Activated CD8-positive, alpha-beta memory T cell treated with anti-CD3 and anti-CD28 coated beads for 4 hours (primary cell): ENCODE data around the gene HDGF.

Source experiments
- DNase-seq, 2 donors: peaks; one replicate each; pipeline ENCODE4 v3.0.0-alpha.2; 2020; ENCODE audit warnings: low read depth in 2 of 2

The HDGF gene

DNA sequence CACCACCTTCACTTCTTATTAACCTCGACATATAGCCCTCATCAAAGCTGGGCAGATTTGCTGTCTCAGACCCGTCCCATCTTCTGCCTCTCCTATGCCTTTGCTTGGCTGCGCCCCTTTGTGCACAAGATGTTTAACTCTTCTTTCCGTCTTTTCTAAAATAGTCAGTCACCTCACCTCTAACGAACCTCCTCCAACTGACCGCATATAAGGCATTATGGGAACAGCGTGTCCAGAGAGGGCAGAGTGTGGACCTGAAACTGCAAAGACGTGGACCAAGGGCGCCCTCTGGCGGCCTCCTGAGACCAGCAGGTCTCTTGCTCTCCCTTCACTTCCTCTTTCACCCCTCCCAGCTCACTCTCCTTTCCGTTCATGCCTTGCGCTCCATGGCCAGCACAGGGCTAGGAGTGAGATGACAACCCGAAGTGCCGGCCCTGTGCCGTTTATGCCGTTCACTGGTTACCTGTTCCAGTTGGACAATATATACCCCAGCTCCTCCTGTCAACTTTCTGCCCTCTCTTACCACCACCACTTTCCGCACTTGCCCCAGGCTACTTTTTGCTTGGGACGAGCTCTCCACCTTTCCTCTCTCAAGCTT lies 25.7 kb downstream of the HDGF start:
- peak; percentile 55 to 63 for DNase-seq

DNA sequence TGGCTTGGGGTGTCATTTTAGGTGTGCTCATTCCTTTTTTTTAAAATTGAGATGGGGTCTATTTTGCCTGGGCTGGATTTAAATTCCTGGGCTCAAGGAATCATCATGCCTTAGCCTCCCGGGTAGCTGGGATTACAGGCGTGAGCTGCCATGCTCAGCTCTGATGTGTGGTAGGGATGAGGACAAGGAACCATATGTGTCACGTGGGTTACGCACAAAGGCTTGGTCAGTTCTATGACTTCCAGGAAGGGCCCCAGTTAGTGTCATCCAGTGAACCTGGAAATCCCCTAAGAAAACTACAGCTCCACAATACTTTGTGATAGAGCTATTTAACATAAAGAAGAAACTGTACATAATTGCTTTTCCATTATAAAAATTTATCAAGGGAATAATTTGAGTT lies 29.9 kb downstream of the HDGF start:
- no peak for DNase-seq

DNA sequence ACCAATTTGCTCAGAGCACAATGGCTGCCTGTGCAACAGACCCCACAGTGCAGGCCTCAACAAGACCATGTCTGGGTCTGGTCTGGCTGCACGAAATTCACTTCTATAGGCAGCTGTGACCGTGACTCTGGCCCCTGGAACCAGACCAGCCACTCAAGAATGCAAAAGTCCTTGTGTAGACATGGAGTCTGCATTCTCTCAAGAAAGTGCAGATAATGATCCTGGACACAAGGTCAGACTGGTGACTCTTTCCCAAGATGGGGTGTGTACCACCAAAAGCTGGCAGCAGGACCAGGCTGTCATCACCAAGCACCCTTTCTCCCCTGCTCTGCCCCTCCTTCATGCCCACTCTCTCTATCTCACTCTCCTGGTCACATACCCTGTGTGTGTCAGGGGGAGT lies 30.3 kb downstream of the HDGF start:
- DNase-seq = no peak

DNA sequence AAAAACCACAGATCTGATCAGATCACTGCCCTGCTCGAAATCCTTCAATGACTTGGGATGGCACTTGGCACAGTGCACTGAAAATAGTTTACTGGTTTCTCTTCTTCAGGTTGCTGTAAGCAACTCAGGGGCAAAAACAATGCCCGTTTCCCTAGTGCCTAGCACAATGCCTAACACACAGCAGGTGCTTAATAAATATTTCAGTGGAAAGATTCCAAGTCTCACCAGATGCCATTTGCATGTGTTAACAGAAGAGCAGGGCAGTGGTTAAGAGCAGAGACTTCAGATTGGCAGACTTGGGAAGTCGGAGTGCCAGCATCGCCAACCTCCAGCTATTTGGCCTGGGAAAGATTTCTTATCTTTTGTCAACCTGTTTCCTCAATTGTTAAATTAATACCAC lies 34.1 kb downstream of the HDGF start:
- no peak for DNase-seq

DNA sequence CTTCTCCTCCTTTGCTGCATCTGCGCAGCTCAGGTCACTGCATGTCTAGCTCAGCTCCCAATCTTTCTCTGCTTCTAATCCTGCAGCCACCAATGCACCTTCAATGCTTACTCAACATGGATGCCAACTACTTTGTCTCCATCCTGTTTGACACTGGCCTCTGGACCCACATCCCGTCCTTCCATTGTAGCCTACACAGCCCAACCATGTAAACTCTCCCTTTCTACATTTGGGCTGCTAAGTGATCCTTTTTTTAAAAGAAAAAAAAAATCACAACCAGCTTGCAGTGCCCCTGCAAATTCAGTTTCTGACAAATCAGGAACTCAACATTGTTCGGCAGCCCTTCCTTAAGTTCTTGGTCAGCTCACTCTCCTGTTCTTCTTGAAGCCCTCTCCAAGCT lies 36.6 kb downstream of the HDGF start:
- DNase-seq = no peak

DNA sequence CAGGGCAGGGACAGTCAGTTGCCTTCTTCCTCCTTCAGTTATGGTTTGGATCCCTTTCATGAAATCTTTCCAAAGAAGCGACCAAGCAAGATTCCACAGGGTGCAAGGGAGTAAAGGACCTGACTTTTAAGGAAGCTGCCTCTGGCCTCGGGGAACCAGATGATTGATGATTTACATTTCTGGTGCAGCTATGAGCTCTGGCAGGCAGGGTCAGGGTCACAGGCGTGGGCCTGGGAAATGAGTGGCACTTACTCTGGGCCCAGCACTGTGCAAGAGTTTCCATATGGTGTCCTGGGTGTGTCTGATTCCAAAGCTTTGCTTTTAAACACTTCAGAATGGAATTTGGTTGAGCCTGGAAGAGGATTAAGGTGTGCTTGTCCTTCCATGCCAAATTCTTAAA lies 38.8 kb downstream of the HDGF start:
- DNase-seq = no peak

DNA sequence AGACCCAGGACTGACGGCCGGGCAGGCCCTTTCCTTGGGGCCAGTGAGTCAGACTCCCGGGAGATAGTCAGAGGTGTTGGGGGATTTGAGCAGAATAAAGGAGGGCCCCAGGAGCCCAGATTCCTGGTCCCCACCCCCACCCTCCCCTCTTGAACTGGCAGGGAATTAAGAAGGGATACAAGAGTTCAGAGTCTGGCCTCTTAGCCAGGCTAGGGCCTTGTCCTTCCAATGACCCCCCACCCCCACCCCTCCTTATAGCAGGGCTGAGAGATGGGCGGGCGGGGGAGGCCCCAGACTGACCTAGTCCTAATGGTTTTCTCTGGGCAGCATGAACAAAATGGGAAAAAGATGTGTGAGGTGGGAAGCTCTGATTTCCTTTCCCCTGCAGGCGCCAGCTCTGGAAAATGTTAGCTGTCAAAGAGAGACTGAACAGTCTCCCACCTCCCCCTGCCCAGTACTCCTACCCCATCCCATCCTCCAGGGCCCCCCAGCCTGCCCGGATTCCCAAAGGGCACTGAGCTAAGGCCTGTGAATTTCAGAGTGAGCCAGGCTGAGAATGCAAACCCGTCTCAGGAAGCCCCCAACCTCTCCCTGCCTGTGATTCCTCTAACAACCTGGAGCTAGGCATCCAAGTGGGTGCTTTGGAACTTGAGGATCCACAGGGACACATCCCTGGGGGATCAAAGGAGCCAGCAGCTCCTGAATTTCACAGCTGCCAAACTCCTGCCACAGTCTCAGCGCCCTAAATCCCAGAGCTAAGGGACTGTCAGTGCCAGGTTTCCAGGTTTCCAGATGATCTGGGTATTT lies 40.3 kb downstream of the HDGF start:
- DNase-seq = no peak

DNA sequence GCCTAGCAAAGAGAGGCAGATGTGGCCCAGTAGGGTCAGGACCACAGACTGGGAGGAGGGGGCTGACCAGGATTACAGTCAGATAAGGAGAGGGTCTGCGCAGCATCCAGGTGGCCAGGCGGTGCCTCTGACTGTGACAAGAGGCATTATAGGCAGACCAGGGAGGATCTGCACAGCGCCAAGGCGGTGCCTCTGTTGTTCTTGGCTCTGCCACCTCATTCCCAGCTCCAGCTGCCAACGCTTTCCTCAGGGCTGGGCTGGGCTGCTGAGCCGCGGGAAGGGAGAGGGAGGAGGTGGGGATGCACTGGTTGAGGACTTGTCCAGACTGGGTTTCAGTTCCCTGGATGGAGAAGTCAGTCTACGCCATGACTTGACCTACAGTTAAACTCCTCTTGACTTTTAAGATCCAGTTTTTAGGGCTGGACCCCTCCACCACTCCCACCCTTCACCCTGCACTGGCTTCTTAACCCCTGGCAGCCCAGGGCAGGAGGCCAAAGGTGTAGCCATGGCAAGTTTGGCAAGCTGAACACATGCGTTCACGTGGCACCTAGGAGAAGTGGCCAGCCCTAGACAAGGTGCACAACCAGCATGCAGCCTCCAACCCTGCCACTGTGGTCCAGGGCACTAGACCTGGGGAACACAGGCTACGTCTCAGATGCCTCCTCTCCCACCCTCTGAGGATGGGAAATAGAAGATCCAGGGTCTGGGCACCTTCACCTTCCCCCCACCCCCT lies 41.6 kb downstream of the HDGF start:
- no peak for DNase-seq

DNA sequence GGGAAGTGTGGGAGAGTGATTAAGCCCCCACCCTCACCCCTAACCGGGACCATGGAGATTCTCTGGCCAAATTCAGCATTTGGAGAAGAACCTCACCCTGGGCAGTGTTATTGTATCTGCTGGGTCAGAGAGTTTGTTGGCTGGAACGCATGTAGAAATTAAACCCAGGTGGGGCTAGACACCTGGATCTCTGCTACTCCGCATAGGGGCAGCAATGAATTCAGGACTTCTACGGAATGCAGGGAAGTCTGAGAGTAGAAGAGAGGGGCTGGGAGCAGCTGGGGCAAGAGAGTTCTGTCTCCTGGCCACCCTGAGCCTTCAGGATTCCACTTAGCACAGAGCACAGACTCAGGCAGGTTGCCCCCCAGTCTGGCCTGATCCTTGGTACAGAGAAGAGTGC lies 42.4 kb downstream of the HDGF start:
- DNase-seq = no peak

DNA sequence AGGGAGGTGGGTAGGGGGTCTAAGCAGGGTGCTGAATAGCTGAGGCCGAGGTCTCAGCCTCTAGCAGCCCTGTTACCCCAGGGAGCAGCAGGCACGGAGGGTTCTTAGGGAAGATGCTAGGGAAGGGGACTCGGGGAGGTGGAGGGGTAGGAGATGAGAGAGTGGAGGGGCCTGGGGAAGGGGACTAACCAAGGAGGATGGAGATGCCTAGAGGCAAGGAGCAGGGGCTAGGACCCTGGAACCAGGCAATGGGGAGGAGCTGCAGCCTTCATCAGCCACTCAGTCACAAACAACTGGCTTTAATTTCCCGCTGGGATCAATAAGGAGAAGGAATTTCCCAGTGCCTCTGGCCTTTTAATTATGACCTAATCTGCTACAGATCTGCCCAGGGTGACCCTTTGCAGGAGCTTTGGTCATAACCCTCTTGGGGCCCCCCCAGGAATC lies 43.2 kb downstream of the HDGF start:
- DNase-seq = no peak

DNA sequence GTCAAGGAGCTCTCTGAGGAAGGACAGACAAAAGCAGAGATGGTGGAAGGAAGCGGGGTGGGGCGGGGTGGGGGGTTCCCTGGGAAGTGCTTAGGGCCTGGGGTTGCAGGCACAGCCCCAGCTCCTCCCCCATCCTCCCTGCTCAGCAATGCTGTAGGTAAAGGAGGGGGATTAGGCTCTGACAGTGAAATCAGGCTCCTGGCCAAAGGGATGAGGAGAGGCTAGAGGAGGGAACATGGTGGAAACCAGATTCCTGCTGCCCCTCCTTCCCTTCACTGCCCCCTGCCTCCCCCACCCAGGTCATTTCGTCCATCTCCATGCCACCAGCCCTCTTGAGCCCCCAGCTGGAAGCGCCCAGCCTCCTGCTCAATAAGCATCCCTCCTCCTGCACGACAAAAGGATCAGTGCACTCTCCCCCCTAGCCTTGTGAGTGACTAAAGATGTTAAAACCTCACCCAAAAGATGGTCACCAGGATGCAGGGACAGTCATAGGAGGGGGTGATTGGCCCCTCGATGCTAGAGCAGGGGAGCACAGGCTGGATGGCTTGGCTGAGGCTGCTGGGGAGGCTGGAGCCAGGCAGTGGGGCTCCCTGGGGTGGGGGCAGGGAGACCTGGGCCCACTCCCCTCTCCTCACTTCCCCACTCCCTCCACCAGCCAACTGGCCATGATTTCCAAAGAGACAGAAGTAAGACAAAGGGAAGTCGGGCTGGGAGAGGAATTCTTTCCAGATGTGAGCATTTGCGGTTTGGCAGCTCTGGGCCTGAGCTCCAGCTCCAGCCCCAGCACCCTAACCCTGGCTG lies 43.9 kb downstream of the HDGF start:
- DNase-seq = no peak

DNA sequence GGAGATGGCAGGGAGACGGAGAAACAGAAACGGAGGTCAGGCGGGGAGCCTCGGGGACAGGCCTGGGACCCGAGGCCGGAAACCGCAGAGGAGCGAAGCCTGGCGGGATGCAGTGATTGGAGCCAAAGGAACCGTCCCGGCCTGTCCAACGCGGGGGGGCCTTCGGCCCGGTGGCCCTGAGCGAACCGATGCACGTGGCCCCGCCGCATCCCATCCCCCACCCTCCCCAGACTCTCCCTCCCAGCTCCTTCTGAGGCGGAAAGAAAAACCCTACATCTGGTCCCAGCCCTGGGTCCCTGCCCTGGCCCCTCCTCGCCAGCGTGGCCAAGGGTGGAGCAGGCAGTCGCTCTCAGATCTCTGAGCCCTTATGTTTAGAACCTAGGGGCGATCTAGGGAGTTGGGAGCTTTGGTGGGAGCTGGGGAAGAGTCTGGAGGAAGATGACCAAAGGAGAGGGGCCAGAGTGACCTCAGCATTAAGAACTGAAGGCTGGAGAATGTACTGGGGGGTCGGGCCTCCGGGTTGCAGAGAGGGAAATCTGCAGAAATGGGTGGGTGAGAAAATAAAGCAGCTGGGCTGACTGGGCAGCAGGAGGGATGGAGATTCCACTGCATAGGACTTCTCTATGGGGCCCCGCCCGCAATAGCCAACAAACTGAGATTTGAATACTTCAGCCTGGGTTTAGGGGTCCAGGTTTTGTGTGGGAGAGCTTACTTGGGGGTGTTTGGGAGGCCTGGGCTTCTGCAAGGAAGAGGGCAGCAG lies 44.6 kb downstream of the HDGF start:
- no peak for DNase-seq

DNA sequence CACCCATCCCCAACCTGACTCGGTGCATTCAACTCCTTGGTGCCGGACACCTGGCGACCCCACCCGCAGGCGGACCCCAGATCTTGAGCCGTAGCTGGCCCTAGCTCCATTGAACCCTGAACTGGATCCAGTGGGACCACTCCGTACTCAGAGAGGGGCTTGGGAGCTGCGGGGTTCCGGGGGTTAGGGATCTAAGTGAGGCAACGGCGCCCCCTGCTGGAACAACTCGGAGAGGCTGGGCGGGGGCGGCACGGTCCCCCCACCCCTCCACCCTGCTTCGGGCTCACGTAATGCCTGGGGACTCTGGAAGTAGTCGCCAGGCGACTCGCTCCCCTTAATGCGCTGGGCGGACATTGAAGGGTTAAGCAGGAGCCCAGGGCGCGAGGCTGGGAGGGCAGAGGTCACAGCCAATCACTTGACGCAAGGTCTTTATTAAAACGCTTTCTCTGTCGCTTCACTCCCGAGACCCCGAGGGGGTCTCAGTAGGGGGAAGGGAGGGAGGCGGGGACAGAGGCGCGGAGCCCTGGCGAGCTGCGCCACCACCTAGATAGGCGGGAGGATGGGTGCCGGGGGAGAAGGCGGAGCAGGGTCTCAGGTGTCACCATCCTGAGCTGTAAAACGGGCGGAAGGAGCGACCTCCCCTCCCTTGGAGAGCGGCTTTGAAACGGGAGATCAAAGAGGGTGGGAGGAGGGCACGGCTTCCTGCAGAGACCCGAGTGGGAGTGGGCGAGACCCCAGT lies 45.4 kb downstream of the HDGF start:
- DNase-seq = peak; percentile 28 to 40

DNA sequence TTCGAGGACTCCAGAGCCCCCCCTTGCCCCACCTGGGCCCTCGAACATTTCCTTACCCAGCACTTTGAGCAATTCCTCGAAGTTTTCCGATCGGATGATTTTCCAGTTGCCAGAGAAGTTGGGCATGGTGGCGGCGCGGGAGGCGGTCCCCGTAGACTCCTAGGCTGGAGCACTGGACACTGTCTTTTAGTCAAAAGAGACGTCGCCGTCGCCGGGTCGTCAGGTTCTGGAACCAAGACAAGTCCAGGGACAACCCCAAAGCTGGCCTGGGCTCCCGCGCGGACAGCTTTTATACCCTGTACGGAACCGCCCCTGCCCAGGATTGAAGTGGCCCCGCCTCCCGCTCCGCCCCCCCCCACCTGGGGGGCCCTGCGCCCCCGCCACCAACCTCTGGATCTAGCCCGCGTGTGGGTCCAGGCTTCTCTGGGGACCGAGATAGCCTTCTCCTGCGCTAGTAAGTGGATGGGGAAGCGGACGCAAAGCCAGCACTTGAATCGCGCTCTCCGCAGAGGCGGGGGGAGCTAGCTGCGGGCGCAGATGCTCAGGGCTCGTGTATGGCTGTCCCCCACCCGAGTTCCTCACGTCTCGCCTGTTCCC lies 46.1 kb downstream of the HDGF start, which contains the start of gene CRABP2:
Gene CRABP2 (minus strand): TSS at position 263 of the 597 bp plus-strand sequence. CDS start 137 bp downstream, at position 126.
- no peak for DNase-seq

DNA sequence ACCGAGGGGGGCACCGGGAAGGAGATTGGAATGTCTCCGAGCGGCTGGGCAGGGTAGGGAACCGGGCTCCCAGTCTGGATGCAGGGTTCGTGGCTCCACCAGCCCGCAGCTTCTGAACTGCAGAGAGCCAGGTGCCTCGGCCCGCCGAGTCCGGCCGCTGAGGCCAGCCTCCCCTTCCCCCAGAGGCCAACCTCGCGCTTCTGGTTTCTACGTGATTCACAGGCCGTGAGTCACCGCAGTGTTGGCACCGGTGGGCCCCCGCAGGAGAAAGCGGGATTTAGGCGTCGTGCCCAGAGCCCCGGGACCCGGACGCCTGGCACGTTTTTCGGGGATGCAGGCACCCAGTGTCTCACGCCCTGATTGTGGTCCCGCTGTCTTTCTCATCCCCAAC lies 46.5 kb downstream of the HDGF start:
- no peak for DNase-seq

DNA sequence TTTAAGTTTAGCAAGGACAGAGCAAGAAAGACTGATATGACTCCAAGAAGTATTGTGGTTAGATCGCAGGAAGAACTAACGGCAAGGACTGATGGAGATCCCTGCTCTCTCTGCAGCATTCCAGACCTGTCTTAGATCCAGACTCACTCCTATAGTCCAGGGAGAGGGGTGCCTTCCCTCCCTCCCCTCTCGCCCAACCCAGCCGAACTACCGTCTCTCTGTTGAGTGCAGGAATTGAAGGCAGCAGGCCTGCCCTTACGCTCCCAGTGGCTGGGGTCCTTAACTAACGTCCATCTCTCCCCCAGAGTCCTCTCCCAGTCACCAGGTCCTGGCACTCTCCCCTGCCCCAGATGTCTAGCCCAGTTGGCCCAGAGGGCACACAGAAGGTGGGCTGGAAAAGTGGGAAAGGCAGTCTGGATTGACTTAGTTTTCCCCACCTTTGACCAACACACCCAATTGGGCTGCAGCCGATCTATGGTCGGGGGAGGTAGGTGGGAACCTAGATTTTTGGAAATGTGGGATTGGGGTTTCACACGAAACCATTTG lies 47.2 kb downstream of the HDGF start:
- no peak for DNase-seq

DNA sequence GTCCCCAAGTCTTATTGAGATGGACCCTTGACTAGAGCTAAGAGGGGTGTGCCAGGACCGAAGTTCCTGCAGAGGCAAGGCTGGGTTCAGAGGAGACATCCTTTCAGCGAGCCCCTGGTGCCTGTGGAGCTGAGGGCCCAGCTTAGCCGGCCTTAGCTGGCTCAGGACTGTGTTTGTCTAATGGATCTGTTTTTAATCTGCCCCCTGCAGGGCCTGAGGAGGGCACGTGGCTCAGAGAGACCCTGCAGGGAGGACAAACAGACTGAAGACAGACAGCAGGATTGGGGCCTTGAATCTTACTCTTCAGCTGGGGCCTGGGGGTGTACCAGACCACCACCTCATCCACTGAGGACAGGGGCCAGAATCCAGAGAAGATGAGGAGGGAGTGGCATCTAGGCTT lies 47.7 kb downstream of the HDGF start:
- DNase-seq = no peak

DNA sequence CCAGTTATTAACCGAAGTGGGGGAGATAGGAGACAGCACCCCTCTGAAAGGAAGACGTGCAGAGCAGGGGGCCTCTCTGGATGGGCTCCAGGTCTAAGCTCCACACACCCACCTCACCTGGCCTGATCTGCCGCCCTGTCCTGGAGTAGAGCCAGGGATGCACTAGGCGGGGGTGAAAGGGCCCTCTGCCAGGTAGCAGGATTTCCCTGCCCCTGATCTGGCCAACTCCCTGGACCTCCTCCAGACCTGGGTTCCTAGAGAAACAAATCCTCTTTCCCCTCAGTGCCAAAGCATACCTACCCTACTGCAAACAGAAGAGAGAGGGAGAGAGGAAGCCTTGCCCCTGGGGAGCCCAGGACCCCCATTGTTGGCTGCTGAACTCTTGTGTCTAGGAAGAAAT lies 48.1 kb downstream of the HDGF start:
- DNase-seq = no peak

DNA sequence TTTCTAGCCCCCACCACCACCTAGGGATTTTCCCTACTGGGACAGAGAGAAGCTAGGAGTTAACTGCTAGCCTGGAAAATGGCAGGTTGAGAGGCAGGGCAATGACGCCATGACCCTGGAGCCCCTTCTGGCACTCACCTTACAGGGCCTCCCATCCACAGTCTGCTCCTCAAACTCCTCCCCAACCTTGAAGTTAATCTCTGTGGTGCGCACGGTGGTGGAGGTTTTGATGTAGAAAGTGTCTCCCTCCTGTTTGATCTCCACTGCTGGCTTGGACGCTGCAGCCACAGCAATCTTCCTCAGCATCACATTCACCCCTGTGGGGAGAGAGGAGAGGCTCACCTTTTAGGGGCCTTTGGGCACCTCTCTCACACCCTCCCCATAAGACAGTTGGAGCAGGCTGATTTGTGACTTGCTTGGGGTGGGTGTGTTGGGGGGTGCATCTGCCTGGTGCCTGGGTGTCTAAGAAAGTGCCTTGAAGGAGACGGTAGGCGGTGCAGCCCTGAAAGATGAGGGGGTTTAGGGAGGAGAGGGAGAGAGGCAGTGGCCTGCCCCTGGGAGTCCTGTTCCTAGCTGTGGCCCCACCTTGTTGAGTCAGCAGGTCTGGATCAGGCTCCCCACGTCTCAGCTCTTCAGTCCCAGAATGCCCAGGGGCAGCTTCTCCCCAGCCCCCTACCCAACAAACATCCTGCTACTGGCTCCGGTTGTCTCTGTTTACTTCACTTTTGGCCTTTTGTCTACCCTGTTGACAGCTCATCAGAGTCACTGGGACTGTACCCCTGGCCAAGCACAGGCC lies 50.5 kb downstream of the HDGF start:
- no peak for DNase-seq
